Measurements from ENCODE around the gene RIN3. TPM values are rescaled to one million over a fixed set of nuclear protein-coding genes. Genes with fewer than 3 reads are reported as not detected.

Gene RIN3
- total RNA-seq, 1 donor, result 7.2 TPM

- peak overlapping the region; percentile 76 for H3K4me3 ChIP-seq (ENCODE audit: low read depth, low read length)
- TF ChIP-seq CTCF (IDR thresholded peaks at IDR 0.05; ENCODE audit: insufficient read depth, low read length), result no peak
- DNase-seq (ENCODE audit: low read depth), result peak; percentile 37
Observed at GRCh38 chr14:92513966-92514843, 624 bp downstream of the RIN3 start.

- peak overlapping the region; percentile 76 for H3K4me3 ChIP-seq (ENCODE audit: low read depth, low read length)
- no peak for DNase-seq (ENCODE audit: low read depth)
- no peak for TF ChIP-seq CTCF (IDR thresholded peaks at IDR 0.05; ENCODE audit: insufficient read depth, low read length)
Observed at GRCh38 chr14:92514844-92515514, 1.4 kb downstream of the RIN3 start.

GRCh38 chr14:92515546-92516343 lies 2.2 kb downstream of the RIN3 start:
- DNase-seq (ENCODE audit: low read depth), result no peak
- no peak for TF ChIP-seq CTCF (IDR thresholded peaks at IDR 0.05; ENCODE audit: insufficient read depth, low read length)
- no peak overlapping the region for H3K4me3 ChIP-seq (ENCODE audit: low read depth, low read length)

- no peak for TF ChIP-seq CTCF (IDR thresholded peaks at IDR 0.05; ENCODE audit: insufficient read depth, low read length)
- no peak for DNase-seq (ENCODE audit: low read depth)
- H3K4me3 ChIP-seq (ENCODE audit: low read depth, low read length), result no peak overlapping the region
Observed at GRCh38 chr14:92516344-92516965, 2.9 kb downstream of the RIN3 start.

DNA sequence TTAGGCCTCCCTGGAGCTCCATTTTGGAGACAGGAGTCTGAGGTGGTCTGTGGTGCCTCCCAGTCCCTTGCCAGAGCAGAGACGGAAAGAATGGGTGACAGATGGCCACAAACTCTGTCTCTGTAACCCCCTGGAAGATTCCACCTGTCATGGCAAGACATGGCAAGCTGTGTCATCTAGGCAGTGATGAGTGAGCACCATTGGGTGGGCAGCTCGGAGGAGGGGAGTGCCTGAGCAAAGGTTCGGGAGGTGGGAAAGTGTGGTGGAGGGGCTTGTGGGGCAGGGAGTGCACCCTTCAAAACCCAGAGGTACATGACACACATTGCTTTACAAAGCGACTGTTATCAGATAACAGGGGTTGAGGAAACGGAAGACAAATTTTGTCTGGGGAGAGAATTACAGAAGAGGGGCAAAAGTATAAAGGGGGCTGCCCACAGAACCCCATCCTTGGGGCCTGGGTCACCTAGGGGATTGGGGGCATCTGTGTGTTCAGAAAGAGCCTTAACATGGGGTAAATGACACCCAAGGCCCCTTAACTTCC lies 3.5 kb downstream of the RIN3 start:
- no peak for DNase-seq (ENCODE audit: low read depth)
- no peak overlapping the region for H3K4me3 ChIP-seq (ENCODE audit: low read depth, low read length)
- no peak for TF ChIP-seq CTCF (IDR thresholded peaks at IDR 0.05; ENCODE audit: insufficient read depth, low read length)

GRCh38 chr14:92517761-92518160 lies 4.2 kb downstream of the RIN3 start:
- H3K4me3 ChIP-seq (ENCODE audit: low read depth, low read length), result no peak overlapping the region
- no peak for DNase-seq (ENCODE audit: low read depth)
- TF ChIP-seq CTCF (IDR thresholded peaks at IDR 0.05; ENCODE audit: insufficient read depth, low read length), result no peak
